HepG2 (cell line): ENCODE measurements around the gene CAV3. TPM values are rescaled to one million over a fixed set of nuclear protein-coding genes. Genes with fewer than 3 reads are reported as not detected.

Source experiments
- ATAC-seq: fragments of 200-7000 bp; cut with Tn5 transposase; 3 replicates; pipeline ENCODE4 v1.9.1; 2020; ENCODE audit warnings: mild to moderate bottlenecking, moderate library complexity
- BruUV-seq: library from RNA; stranded (reverse); fragments of 400-500 nt; replicated peaks from 2 replicates; lab custom pipeline; 2021; lab: Mats Ljungman, UMichigan
- CTCF ChIA-PET: fragments of 300-600 bp; formaldehyde crosslinking; extraction: SDS; loops from one replicate; lab custom pipeline; 2021; ENCODE audit warnings: low total read pairs, inconsistent platforms, low intra/inter-chr PET ratio; lab: Yijun Ruan, JAX
- POLR2A ChIA-PET: fragments of 350-600 bp; sonication (Branson Sonifier 250); formaldehyde crosslinking; loops from one replicate; lab custom pipeline; 2020; ENCODE audit warnings: antibody characterized with exemption, inconsistent platforms; lab: Yijun Ruan, JAX
- DNase-seq: peaks from one replicate; pipeline ENCODE4 v3.0.0-alpha.2; 2015; ENCODE audit warnings: low spot score
- FAIRE-seq: peaks from 3 replicates; lab custom pipeline; 2011; peaks lifted over from hg19 to GRCh38; lab: Jason Lieb, UNC
- H2AFZ ChIP-seq: one replicate; pipeline ENCODE4 v1.6.1; 2011; ENCODE audit warnings: low read length, inconsistent platforms
- H3K27ac ChIP-seq: fragments of 300-600 bp; 3 replicates; pipeline ENCODE4 v1.8.0; 2011; ENCODE audit warnings: mixed run types, mild to moderate bottlenecking, mixed read lengths, low read length, inconsistent platforms; ENCODE audit not compliant: insufficient read depth; ENCODE audit errors: extremely low read length
- H3K27me3 ChIP-seq, 2 experiments: fragments of 200-600 bp in 1 of 2; 2 replicates in 1 of 2; 3 replicates in 1 of 2; pipeline versions ENCODE4 v1.6.0 to v1.8.0; 2011; ENCODE audit warnings: low read length in 2 of 2, mild to moderate bottlenecking in 2 of 2, moderate library complexity in 2 of 2, inconsistent platforms in 1 of 2; ENCODE audit not compliant: insufficient read depth in 2 of 2, control insufficient read depth in 1 of 2
- H3K36me3 ChIP-seq, 2 experiments: fragments of 200-600 bp in 1 of 2; replicated peaks in 1 of 2; 2 replicates in 1 of 2; 3 replicates in 1 of 2; pipeline versions ENCODE4 v1.5.1 to v1.8.0; 2011; ENCODE audit warnings: low read length in 2 of 2, inconsistent platforms in 1 of 2; ENCODE audit not compliant: insufficient read depth in 2 of 2, control insufficient read depth in 1 of 2
- H3K4me1 ChIP-seq: 2 replicates; pipeline ENCODE4 v1.5.1; 2012; ENCODE audit warnings: low read length, inconsistent platforms; ENCODE audit not compliant: insufficient read depth
- H3K4me2 ChIP-seq: 2 replicates; pipeline ENCODE4 v1.6.0; 2011; ENCODE audit warnings: low read depth, low read length, inconsistent platforms
- H3K4me3 ChIP-seq, 3 experiments: fragments of 200-600 bp in 1 of 3; sonication (generic), shearing (Covaris generic) in 1 of 3; replicated peaks in 1 of 3; 2 replicates each; pipeline ENCODE4 v1.5.1; 2011 to 2016; ENCODE audit warnings: low read length in 3 of 3, inconsistent platforms in 2 of 3, low read depth in 2 of 3, mild to moderate bottlenecking in 2 of 3, control low read depth in 1 of 3, mixed read lengths in 1 of 3; ENCODE audit not compliant: insufficient read depth in 1 of 3
- H3K79me2 ChIP-seq: one replicate; pipeline ENCODE4 v1.6.1; 2011; ENCODE audit warnings: low read length, inconsistent platforms; ENCODE audit not compliant: insufficient read depth
- H3K9ac ChIP-seq: 2 replicates; pipeline ENCODE4 v1.6.0; 2011; ENCODE audit warnings: mild to moderate bottlenecking, low read depth, low read length, inconsistent platforms; ENCODE audit not compliant: insufficient read depth
- H3K9me3 ChIP-seq: 2 replicates; pipeline ENCODE4 v1.5.1; 2012; ENCODE audit warnings: mild to moderate bottlenecking, low read length
- H4K20me1 ChIP-seq: 2 replicates; pipeline ENCODE4 v1.6.0; 2011; ENCODE audit warnings: inconsistent platforms, mild to moderate bottlenecking, low read length, moderate library complexity; ENCODE audit not compliant: insufficient read depth
- BATF2 ChIP-seq: sonication (generic); formaldehyde crosslinking; IDR thresholded peaks from 2 replicates; pipeline ENCODE4 v1.8.0; 2022; ENCODE audit warnings: mild to moderate bottlenecking, missing genetic modification reagents, moderate library complexity
- BCLAF1 ChIP-seq: fragments of 450-650 bp; IDR thresholded peaks from 2 replicates; pipeline ENCODE4 v1.6.1; 2017; ENCODE audit warnings: mild to moderate bottlenecking
- CEBPG ChIP-seq: IDR thresholded peaks from 2 replicates; pipeline ENCODE4 v1.6.1; 2016
- MLLT10 ChIP-seq: sonication (generic); formaldehyde crosslinking; IDR thresholded peaks from 2 replicates; pipeline ENCODE4 v1.4.0; 2020; ENCODE audit warnings: missing genetic modification reagents
- ZNF264 ChIP-seq: sonication (generic); formaldehyde crosslinking; IDR thresholded peaks from 2 replicates; pipeline ENCODE4 v1.4.0; 2020; ENCODE audit warnings: missing genetic modification reagents
- ZNF776 ChIP-seq: sonication (generic); formaldehyde crosslinking; IDR thresholded peaks from 2 replicates; pipeline ENCODE4 v1.4.0; 2020; ENCODE audit warnings: mild to moderate bottlenecking, missing genetic modification reagents
- WGBS: methylation state at CpG from one replicate; pipeline ENCODE4 v1.1.6; 2017; ENCODE audit warnings: low lambda C conversion rate; 5-methylcytosine and 5-hydroxymethylcytosine counted together
- in situ Hi-C: cut with HindIII; loops from 2 replicates; pipeline ENCODE4 v1.10.0; 2017; ENCODE audit warnings: low pct_unique_long_range_greater_than_20kb; ENCODE audit not compliant: extremely low pct_ligation_motif_present
- intact Hi-C: fragments of 100-400 bp; cut with micrococcal nuclease; formaldehyde crosslinking; loops from one replicate; pipeline ENCODE4 v1.10.0; 2022; ENCODE audit not compliant: unreplicated experiment
- polyA plus RNA-seq, 8 experiments: library from polyadenylated mRNA; depleted of rRNA in 3 of 8; stranded (reverse) in 7 of 8; unstranded in 1 of 8; fragments of >200 nt; fragmentation: Illumina TruSeq in 4 of 8; extraction: Trizol in 4 of 8; gene quantifications; 2 replicates each; pipeline versions ENCODE4 v1.2.1 to v1.2.3, GENCODE V29; 2011 to 2016; ENCODE audit warnings: low read depth in 4 of 8, missing spikeins in 1 of 8, mixed read lengths in 1 of 8; ENCODE audit not compliant: insufficient read depth in 1 of 8
- total RNA-seq, 5 experiments: library from RNA; depleted of rRNA; stranded (reverse); fragments of >200 nt; fragmentation: Illumina TruSeq; extraction: Trizol; gene quantifications; 2 replicates each; pipeline ENCODE4 v1.2.3, GENCODE V29; 2016; ENCODE audit warnings: low read depth in 1 of 5
- TF ChIP-seq, protein P1 (sequence below): sonication (generic); formaldehyde crosslinking; IDR thresholded peaks from 2 replicates; pipeline ENCODE4 v1.4.0; 2020; ENCODE audit warnings: missing genetic modification reagents

Gene CAV3
- total and polyA plus RNA-seq, 2 of the 13 experiments (the other 11 are each of a cell fraction or from before 2014, with no cell fraction given) = not detected

- ATAC-seq = no peak
- Histone ChIP-seq H3K27ac (no peak overlapping the region), H3K4me1 (peaks cover 12% of the 10 kb centered on the region; the same call in 1 of the 2 replicates), H2AFZ (no peak overlapping the region), H3K4me2 (no peak overlapping the region), H3K36me3 (no peaks in the 10 kb centered on the region), H3K4me3 (no peak overlapping the region), H3K9ac (no peak overlapping the region), H3K27me3 (no peaks in the 10 kb centered on the region), H4K20me1 (no peaks in the 10 kb centered on the region), H3K79me2 (no peaks in the 10 kb centered on the region), H3K9me3 (no peaks in the 10 kb centered on the region)
- 64% methylated on average over 5 of the region's 5 CpGs for WGBS
- no TSS peak for BruUV-seq
- TF ChIP-seq MLLT10 (CRISPR knock-in tag) = no peak
- TF ChIP-seq BCLAF1 = no peak
- no peak for TF ChIP-seq ZNF264 (CRISPR knock-in tag)
- TF ChIP-seq, protein P1, sequence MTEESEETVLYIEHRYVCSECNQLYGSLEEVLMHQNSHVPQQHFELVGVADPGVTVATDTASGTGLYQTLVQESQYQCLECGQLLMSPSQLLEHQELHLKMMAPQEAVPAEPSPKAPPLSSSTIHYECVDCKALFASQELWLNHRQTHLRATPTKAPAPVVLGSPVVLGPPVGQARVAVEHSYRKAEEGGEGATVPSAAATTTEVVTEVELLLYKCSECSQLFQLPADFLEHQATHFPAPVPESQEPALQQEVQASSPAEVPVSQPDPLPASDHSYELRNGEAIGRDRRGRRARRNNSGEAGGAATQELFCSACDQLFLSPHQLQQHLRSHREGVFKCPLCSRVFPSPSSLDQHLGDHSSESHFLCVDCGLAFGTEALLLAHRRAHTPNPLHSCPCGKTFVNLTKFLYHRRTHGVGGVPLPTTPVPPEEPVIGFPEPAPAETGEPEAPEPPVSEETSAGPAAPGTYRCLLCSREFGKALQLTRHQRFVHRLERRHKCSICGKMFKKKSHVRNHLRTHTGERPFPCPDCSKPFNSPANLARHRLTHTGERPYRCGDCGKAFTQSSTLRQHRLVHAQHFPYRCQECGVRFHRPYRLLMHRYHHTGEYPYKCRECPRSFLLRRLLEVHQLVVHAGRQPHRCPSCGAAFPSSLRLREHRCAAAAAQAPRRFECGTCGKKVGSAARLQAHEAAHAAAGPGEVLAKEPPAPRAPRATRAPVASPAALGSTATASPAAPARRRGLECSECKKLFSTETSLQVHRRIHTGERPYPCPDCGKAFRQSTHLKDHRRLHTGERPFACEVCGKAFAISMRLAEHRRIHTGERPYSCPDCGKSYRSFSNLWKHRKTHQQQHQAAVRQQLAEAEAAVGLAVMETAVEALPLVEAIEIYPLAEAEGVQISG (CRISPR knock-in tag) = no peak
- TF ChIP-seq CEBPG = no peak
- TF ChIP-seq BATF2 (CRISPR knock-in tag) = no peak
- no peak for TF ChIP-seq ZNF776 (CRISPR knock-in tag)
- ChIA-PET POLR2A (no interaction called here), CTCF (no interaction called here)
- no peak for DNase-seq
- no peak for FAIRE-seq
- in situ Hi-C loops = no loop called here
- intact Hi-C loops = no loop called here
These were observed 41.6 kb downstream of the CAV3 start for GRCh38 chr3:8775181-8775580.
